ENCODE results near the gene ELP4.

GRCh38 chr11:31834237-31834636, 324.7 kb downstream of the ELP4 start:
- no peak for TF ChIP-seq CTCF (IDR thresholded peaks at IDR 0.05)
- no peak for TF ChIP-seq POLR2A (IDR thresholded peaks at IDR 0.05)
